Stimulated activated CD4-positive, alpha-beta T cell treated with anti-CD3 and anti-CD28 coated beads, Interleukin-4, amount 100 ng/mL, for 48 hours (primary cell): ENCODE results near the gene BCAT1.
"Not testable (repeated sequence)": the region's sequence is repeated elsewhere in the genome, so short reads cannot be mapped to it uniquely, and the experiment has no call there.

Experiments
- DNase-seq, 2 donors: peaks; one replicate each; pipeline ENCODE4 v3.0.0-alpha.2; 2020; ENCODE audit warnings: low read depth in 2 of 2

Gene BCAT1

GRCh38 chr12:24901576-24902461 is 47.1 kb downstream of the BCAT1 start:
- DNase-seq = no peak

GRCh38 chr12:24900196-24900595 is 48.7 kb downstream of the BCAT1 start:
- DNase-seq = no peak

- DNase-seq = no peak
Measured at GRCh38 chr12:24899503-24900075, 49.3 kb downstream of the BCAT1 start.

GRCh38 chr12:24898606-24899005 is 50.3 kb downstream of the BCAT1 start:
- DNase-seq = no peak

- DNase-seq = no peak
Measured at GRCh38 chr12:24898185-24898584, 50.7 kb downstream of the BCAT1 start.

GRCh38 chr12:24896171-24896570 is 52.7 kb downstream of the BCAT1 start:
- DNase-seq = no peak

- DNase-seq = no peak
Measured at GRCh38 chr12:24895612-24896011, 53.3 kb downstream of the BCAT1 start.

GRCh38 chr12:24894879-24895278 is 54.0 kb downstream of the BCAT1 start:
- DNase-seq = no peak

- no peak for DNase-seq
Measured at GRCh38 chr12:24890048-24890803, 58.7 kb downstream of the BCAT1 start.

GRCh38 chr12:24889411-24889810 is 59.5 kb downstream of the BCAT1 start:
- no peak for DNase-seq

GRCh38 chr12:24888813-24889212 is 60.1 kb downstream of the BCAT1 start:
- no peak for DNase-seq

- DNase-seq = no peak
Measured at GRCh38 chr12:24884911-24885310, 64.0 kb downstream of the BCAT1 start.

GRCh38 chr12:24881724-24882371 is 67.1 kb downstream of the BCAT1 start:
- DNase-seq = no peak

GRCh38 chr12:24881227-24881626 is 67.7 kb downstream of the BCAT1 start:
- DNase-seq = no peak

GRCh38 chr12:24880732-24881131 is 68.2 kb downstream of the BCAT1 start:
- DNase-seq = no peak

GRCh38 chr12:24879644-24880043 is 69.3 kb downstream of the BCAT1 start:
- no peak for DNase-seq

GRCh38 chr12:24875014-24875413 is 73.9 kb downstream of the BCAT1 start:
- no peak for DNase-seq

GRCh38 chr12:24872211-24872610 is 76.7 kb downstream of the BCAT1 start:
- no peak for DNase-seq

GRCh38 chr12:24866139-24866538 is 82.8 kb downstream of the BCAT1 start:
- DNase-seq = not testable (repeated sequence)

GRCh38 chr12:24864796-24865125 is 84.1 kb downstream of the BCAT1 start:
- DNase-seq = no peak

GRCh38 chr12:24861766-24862540 is 86.9 kb downstream of the BCAT1 start:
- DNase-seq = no peak
